ENCODE data around the gene CEND1. TPM values are rescaled to one million over a fixed set of nuclear protein-coding genes. Genes with fewer than 3 reads are reported as not detected.

CEND1 gene
- total RNA-seq, 2 experiments from 2014 or later, result 1.2 to 1.6 TPM

DNA sequence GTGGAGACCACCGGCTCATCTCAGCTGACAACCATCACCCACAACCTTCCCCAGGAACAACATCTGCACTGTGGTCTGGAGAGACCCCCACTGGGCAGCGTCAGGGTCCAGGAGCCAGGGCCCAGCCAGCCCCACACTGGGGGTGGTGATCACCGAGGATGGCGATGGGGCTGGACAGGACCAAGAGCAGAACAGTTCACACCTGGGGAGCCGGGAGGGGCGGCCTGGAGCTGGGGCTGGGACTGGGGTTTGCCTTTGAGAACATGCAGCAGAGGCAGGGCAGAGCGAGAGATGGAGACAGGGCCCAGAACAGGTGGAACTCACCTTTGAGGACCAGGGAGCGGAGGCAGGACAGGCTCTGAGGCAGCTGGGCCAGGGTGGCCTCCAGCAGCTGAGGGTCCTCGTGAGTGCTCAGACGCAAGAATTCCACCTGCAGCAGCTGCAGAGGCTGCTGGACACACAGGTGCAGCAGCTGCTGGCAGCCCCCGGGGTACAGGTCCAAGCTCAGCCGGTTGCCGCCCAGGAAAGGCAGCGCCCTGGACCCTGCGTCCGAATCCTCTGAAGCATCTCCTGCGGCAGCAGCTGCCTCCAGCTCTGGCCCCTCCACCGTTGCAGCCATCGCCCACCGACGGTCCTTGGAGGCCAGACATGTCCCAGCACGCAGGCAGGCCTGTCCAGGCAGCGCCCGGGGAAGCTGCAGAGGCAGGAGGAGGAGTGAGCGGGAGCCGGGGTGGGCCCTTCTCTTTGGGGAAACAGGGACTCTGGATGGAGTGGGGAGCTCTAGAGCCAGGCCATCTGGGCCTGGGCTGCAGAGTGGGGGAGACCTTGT, 14.1 kb upstream of the CEND1 start:
- peaks cover 40% of the 10 kb centered on the region for H3K4me1 Mint-ChIP-seq
- H3K36me3 Mint-ChIP-seq (ENCODE audit: low read depth), result peaks cover 18% of the 10 kb centered on the region
- peak overlapping the region; percentile 82 for H3K4me3 Mint-ChIP-seq
- no peak for DNase-seq
- CTCF ChIA-PET, result no interaction called here
- no peaks in the 10 kb centered on the region for H3K9me3 Mint-ChIP-seq
- peak overlapping the region; percentile 78 for H3K27ac Mint-ChIP-seq
- H3K27me3 Mint-ChIP-seq, result no peaks in the 10 kb centered on the region
- POLR2A ChIA-PET, result interaction anchor here (1.1 to 4.1 kb wide), 5 partner anchors 8 to 39 kb away, joined by 3 to 21 read pairs (median 12); partner anchors contain the start of genes GATD1, PNPLA2 and TSPAN4

DNA sequence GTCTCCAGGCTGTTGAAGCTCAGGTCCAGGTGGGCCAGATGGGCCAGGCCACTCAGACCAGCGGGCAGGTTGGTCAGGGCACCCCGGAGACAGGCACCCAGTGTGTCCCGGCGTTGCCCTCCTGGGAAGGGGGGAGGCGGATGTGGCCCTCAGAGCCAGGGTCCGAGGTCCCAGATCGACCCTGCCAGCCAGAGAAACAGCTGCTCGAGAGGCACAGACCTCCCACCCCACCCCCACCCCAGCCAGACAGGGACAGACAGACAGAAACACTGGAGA, 13.5 kb upstream of the CEND1 start:
- no peak for DNase-seq
- no peaks in the 10 kb centered on the region for H3K9me3 Mint-ChIP-seq
- H3K4me1 Mint-ChIP-seq, result peaks cover 37% of the 10 kb centered on the region
- H3K4me3 Mint-ChIP-seq, result peak overlapping the region; percentile 82
- H3K27ac Mint-ChIP-seq, result no peak overlapping the region
- CTCF ChIA-PET, result no interaction called here
- POLR2A ChIA-PET, result interaction anchor here (1.1 to 4.1 kb wide), 4 partner anchors 7 to 40 kb away, joined by 3 to 21 read pairs (median 16); partner anchors contain the start of genes GATD1, PNPLA2 and TSPAN4
- peaks cover 18% of the 10 kb centered on the region for H3K36me3 Mint-ChIP-seq (ENCODE audit: low read depth)
- H3K27me3 Mint-ChIP-seq, result no peaks in the 10 kb centered on the region

- POLR2A ChIA-PET, result interaction anchor here (2.3 kb wide), 1 partner anchor 25 kb away, joined by 12 read pairs; the partner anchor contains the start of gene GATD1
- Mint-ChIP-seq H3K27ac (no peak overlapping the region), H3K4me1 (peaks cover 32% of the 10 kb centered on the region), H3K27me3 (no peaks in the 10 kb centered on the region), H3K9me3 (no peaks in the 10 kb centered on the region), H3K36me3 (ENCODE audit: low read depth) (peaks cover 18% of the 10 kb centered on the region), H3K4me3 (peak overlapping the region; percentile 82)
- no peak for DNase-seq
- CTCF ChIA-PET, result no interaction called here
These were observed 13.0 kb upstream of the CEND1 start for GRCh38 chr11:802693-803466.

GRCh38 chr11:802018-802617, 12.2 kb upstream of the CEND1 start:
- Mint-ChIP-seq H3K4me1 (peaks cover 32% of the 10 kb centered on the region), H3K27me3 (no peaks in the 10 kb centered on the region), H3K9me3 (no peaks in the 10 kb centered on the region), H3K27ac (no peak overlapping the region), H3K4me3 (no peak overlapping the region), H3K36me3 (ENCODE audit: low read depth) (peaks cover 18% of the 10 kb centered on the region)
- CTCF ChIA-PET, result no interaction called here
- POLR2A ChIA-PET, result interaction anchor here (1.3 kb wide), 1 partner anchor 18 kb away, joined by 3 read pairs; no protein-coding TSS in a partner anchor
- no peak for DNase-seq

- CTCF ChIA-PET, result no interaction called here
- Mint-ChIP-seq H3K4me1 (peaks cover 37% of the 10 kb centered on the region), H3K9me3 (no peaks in the 10 kb centered on the region), H3K4me3 (no peak overlapping the region), H3K27ac (no peak overlapping the region), H3K27me3 (no peaks in the 10 kb centered on the region), H3K36me3 (ENCODE audit: low read depth) (peaks cover 18% of the 10 kb centered on the region)
- POLR2A ChIA-PET, result interaction anchor here (1.3 kb wide), 1 partner anchor 19 kb away, joined by 3 read pairs; no protein-coding TSS in a partner anchor
- DNase-seq, result no peak
These were observed 11.3 kb upstream of the CEND1 start for GRCh38 chr11:801097-801780.

DNA sequence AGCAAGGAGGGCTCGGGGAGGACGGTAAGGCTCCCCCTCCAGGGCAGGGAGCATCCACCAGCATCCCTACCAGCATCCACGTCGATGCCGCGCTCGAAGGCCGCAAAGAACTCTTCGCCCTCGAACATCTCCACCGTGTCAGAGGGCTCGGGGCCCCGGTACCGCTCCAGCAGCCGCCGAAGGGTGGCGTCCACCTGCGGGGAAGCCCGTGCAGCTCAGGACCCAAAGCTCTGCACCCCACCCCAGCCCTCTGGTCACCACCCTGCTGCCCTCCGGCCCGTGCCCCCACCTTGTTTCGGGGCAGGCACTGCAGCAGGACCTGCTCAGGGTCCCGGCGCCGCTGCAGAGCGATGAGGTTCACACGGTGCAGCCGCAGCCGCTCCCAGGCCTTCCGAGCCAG, 10.6 kb upstream of the CEND1 start:
- ChIA-PET CTCF (no interaction called here), POLR2A (no interaction called here)

GRCh38 chr11:799641-800316, 9.9 kb upstream of the CEND1 start:
- Mint-ChIP-seq H3K27me3 (no peaks in the 10 kb centered on the region), H3K4me1 (peaks cover 40% of the 10 kb centered on the region), H3K9me3 (no peaks in the 10 kb centered on the region), H3K27ac (no peak overlapping the region), H3K36me3 (ENCODE audit: low read depth) (peaks cover 21% of the 10 kb centered on the region), H3K4me3 (no peak overlapping the region)
- ChIA-PET POLR2A (no interaction called here), CTCF (no interaction called here)
- DNase-seq, result no peak

More for the DNA sequence above, 10.6 kb upstream of the CEND1 start:
- H3K4me3 Mint-ChIP-seq, result no peak overlapping the region
- H3K27ac Mint-ChIP-seq, result no peak overlapping the region
- H3K27me3 Mint-ChIP-seq, result no peaks in the 10 kb centered on the region
- peaks cover 36% of the 10 kb centered on the region for H3K4me1 Mint-ChIP-seq
- H3K9me3 Mint-ChIP-seq, result no peaks in the 10 kb centered on the region
- H3K36me3 Mint-ChIP-seq (ENCODE audit: low read depth), result peaks cover 21% of the 10 kb centered on the region
- DNase-seq, result no peak

- H3K36me3 Mint-ChIP-seq (ENCODE audit: low read depth), result peaks cover 23% of the 10 kb centered on the region
- ChIA-PET CTCF (interaction anchor here (0.8 to 1.4 kb wide), 2 partner anchors 11 to 32 kb away, joined by 3 read pairs; no protein-coding TSS in a partner anchor), POLR2A (interaction anchor here (0.7 to 3.9 kb wide), 2 partner anchors 11 kb away, joined by 3 to 23 read pairs; partner anchors contain the start of gene RPLP2)
- no peaks in the 10 kb centered on the region for H3K9me3 Mint-ChIP-seq
- peak; percentile 87 for DNase-seq
- H3K4me3 Mint-ChIP-seq, result peak within 1 kb of the TSS; percentile 93
- H3K27me3 Mint-ChIP-seq, result no peaks in the 10 kb centered on the region
- peaks cover 37% of the 10 kb centered on the region for H3K4me1 Mint-ChIP-seq
- peak within 1 kb of the TSS; percentile 89 for H3K27ac Mint-ChIP-seq
These were observed 8.3 kb upstream of the CEND1 start, which contains the start of gene SLC25A22 for GRCh38 chr11:798093-798713. SLC25A22 (minus strand) TSS chr11:798281; CDS start chr11:795006, 3,275 bp downstream.

- CTCF ChIA-PET, result interaction anchor here (1.4 kb wide), 1 partner anchor 33 kb away, joined by 3 read pairs; no protein-coding TSS in a partner anchor
- no peaks in the 10 kb centered on the region for H3K9me3 Mint-ChIP-seq
- peak overlapping the region; percentile 89 for H3K27ac Mint-ChIP-seq
- POLR2A ChIA-PET, result interaction anchor here (0.8 to 3.9 kb wide), 6 partner anchors 8 to 22 kb away, joined by 3 to 35 read pairs (median 16); partner anchors contain the start of genes GATD1, PIDD1, PNPLA2 and RPLP2
- H3K36me3 Mint-ChIP-seq (ENCODE audit: low read depth), result peaks cover 22% of the 10 kb centered on the region
- H3K27me3 Mint-ChIP-seq, result no peaks in the 10 kb centered on the region
- DNase-seq, result peak; percentile 76
- peaks cover 33% of the 10 kb centered on the region for H3K4me1 Mint-ChIP-seq
- peak overlapping the region; percentile 93 for H3K4me3 Mint-ChIP-seq
These were observed 7.6 kb upstream of the CEND1 start for GRCh38 chr11:797296-798092.

- DNase-seq, result no peak
- Mint-ChIP-seq H3K9me3 (no peaks in the 10 kb centered on the region), H3K4me3 (peak overlapping the region; percentile 93), H3K4me1 (peaks cover 32% of the 10 kb centered on the region), H3K36me3 (ENCODE audit: low read depth) (peaks cover 19% of the 10 kb centered on the region), H3K27me3 (no peaks in the 10 kb centered on the region), H3K27ac (peak overlapping the region; percentile 89)
- ChIA-PET CTCF (no interaction called here), POLR2A (interaction anchor here (0.8 to 3.9 kb wide), 10 partner anchors 9 to 221 kb away, joined by 3 to 35 read pairs (median 4); partner anchors contain the start of genes GATD1, PHRF1, PIDD1 and PNPLA2)
These were observed 6.8 kb upstream of the CEND1 start for GRCh38 chr11:796565-797295.

All from activated CD4-positive, alpha-beta memory T cell treated with anti-CD3 and anti-CD28 coated beads, Interleukin-2, amount 10 ng/mL, durations not matched to agents 7 days and 5 days (primary cell).